ENCODE data around the gene KIAA0232. TPM values are rescaled to one million over a fixed set of nuclear protein-coding genes. Genes with fewer than 3 reads are reported as not detected.

The KIAA0232 gene
- total and polyA plus RNA-seq, 9 of the 15 experiments (the other 6 are each of a cell fraction or from before 2014, with no cell fraction given) = 3.5 to 17.4 (median 13.0) TPM

GRCh38 chr4:6754481-6755087 is 27.9 kb upstream of the KIAA0232 start (continued):
- TF ChIP-seq ZNF318 (IDR thresholded peaks at IDR 0.05; ENCODE audit: borderline replicate concordance in 1 of 2, low read depth in 1 of 2) (no peak), FOXJ2 (tag; IDR thresholded peaks at IDR 0.05) (no peak), FOXA1 (IDR thresholded peaks at IDR 0.05; ENCODE audit: borderline replicate concordance) (no peak), DEAF1 (CRISPR knock-in tag; IDR thresholded peaks at IDR 0.05) (no peak), CHD4 (IDR thresholded peaks at IDR 0.05; ENCODE audit: insufficient read depth, insufficient replicate concordance, low read depth, low read length, poor library complexity, severe bottlenecking) (peak; percentile 98), HBP1 (CRISPR knock-in tag; IDR thresholded peaks at IDR 0.05) (no peak), ZNF24 (IDR thresholded peaks at IDR 0.05) (peak; percentile 42; the same call in 1 of the 2 replicates), GATA2 (CRISPR knock-in tag; IDR thresholded peaks at IDR 0.05) (no peak), MCM3 (IDR thresholded peaks at IDR 0.05) (no peak), ZNF766 (CRISPR knock-in tag; conservative IDR thresholded peaks at IDR 0.05) (no peak), CREBBP (IDR thresholded peaks at IDR 0.05; ENCODE audit: low read depth, low read length) (no peak), USF2 (CRISPR knock-in tag; IDR thresholded peaks at IDR 0.05) (no peak), ZNF655 (CRISPR knock-in tag; IDR thresholded peaks at IDR 0.05) (no peak), ZNF217 (CRISPR knock-in tag; IDR thresholded peaks at IDR 0.05) (no peak), NFE2 (IDR thresholded peaks at IDR 0.05; ENCODE audit: low read depth) (no peak)

All from K562 (cell line).